NCI-H1048 (cell line): ENCODE data around the gene KRT81.

Source experiments
- DNase-seq: peaks from one replicate; lab custom pipeline; 2025; lab: John Stamatoyannopoulos, UW

The KRT81 gene

DNA sequence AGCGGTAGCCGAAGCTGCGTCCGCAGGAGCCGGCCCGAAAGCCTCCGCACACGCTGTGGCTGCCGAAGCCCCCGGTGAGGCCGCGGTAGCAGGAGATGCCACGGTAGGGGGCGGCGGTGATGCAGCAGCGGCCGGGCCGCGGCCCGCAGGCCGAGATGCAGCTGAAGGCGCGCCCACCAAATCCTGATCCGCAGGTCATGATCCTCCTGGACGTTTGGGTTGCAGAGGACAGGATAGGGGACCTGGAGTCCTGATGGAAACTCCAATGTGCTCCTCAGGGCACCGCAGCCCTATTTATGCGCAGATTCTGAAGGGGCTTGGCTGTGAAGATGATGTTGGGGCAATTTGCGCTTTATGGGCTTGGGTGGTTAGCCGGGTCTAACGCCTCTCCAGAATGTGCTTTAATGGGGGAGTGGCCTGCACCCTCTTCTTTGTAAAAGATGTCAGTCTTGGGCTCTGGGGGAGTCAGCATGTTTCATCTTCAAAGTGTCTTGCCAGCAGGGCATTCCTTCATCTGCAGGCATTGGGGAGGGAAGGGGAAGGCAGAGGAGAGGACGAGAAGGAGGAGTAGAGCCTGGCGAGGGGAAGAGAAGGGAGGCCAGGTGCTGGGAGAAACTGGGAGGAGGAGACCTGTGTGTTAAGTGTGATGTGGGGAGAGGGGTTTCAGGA lies at the start of gene KRT81:
TSS of gene KRT81 (minus strand) at position 268 of the 669 bp plus-strand sequence. CDS start at position 199, 69 bp downstream.
- no peak for DNase-seq

DNA sequence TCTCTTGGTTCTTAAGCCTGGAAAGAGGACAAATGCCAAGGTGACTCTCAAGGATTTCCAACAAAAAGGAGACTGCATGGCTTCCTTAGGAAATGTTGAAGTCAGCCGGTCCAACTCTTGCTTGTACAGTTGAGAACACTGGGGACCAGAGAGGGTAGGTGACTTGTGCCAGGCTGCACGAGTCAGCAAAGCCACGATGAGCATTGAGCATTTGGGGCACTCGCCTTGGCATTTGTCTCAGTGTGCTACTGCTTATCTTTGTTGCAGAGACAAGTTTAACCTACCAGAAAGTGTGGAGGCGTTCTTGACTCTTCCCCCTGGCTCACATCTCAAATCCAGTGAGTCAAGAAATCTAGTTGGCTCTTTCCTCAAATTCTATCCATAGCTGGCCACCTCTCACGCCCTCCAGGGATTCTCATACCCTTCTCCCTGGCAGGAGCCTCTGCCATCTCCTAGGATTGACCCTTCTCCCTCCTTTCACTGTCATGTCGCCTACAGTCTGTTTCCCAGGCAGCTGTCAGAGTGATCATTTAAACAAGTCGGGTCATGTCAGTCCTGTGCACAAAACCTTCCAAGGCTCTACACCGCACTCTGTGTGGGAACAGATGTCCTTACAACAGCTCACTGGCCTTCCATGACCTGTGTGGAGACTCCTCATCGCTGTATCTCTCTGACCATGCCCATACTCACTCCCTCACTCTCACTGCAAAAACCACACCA lies 47.1 kb upstream of the KRT81 start:
- DNase-seq = no peak

DNA sequence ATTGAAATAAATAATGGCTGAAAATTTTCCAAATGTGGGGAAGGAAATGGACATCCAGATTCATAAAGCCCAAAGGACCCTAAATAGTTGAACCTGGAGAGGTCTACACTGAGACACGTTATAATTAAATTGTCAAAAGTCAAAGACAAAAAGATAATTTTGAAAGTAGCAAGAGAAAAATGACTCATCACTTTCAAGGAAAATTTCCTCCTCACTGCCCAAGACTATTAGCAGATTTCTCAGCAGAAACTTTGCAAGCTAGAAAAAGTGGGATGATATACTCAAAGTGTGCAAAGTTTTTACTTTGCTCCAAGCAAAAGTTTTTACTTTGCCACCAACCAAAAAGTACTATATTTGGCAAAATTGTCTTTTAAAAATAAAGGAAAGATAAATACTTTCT lies 45.7 kb upstream of the KRT81 start:
- DNase-seq = no peak

DNA sequence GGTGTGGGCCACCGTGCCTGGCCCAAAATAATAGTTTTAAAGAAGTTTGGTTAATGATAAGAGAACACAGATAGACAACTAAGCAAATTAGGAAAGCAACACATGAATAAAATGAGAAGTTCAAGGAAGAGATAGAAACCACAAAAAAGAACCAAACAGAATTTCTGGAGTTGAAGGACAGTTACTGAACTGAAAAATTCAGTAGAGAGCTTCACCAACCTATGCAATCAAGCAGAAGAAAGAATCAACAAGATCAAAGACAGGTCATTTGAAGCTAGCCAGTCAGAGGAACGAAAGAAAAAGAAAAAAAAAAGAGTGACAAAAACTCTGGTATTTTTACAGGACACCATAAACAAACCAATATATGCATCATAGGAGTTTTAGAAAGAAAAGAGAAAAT lies 45.3 kb upstream of the KRT81 start:
- no peak for DNase-seq

DNA sequence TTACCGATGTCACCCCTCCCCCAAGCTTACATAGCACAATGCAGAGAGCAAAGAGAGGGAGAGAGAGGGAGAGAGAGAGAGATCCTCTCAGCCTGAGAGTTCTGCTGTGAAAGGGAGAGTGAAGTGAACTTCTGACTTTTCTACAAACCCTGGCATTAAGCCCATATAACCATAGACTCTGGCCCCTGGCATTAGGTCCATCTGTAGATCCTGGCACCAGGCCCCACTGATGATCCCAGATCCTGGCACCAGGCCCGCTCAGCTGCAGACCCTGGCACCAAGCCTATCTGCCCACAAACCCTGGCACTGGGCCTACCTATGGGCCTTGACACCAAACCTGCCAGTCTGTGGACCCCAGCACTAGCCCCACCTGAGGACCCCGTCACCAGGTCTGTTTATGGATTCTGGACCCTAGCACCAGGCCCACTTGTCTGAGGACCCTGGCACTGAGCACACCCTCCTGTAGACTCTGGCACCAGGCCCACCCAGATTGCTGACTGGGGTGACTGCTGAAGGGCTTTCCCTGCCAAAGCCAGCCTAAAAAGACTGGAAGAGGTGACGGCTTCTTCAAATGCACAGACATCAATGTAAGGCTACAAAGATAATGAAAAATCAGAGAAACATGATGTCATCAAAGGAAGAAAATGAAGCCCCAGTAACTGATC lies 44.4 kb upstream of the KRT81 start:
- no peak for DNase-seq

DNA sequence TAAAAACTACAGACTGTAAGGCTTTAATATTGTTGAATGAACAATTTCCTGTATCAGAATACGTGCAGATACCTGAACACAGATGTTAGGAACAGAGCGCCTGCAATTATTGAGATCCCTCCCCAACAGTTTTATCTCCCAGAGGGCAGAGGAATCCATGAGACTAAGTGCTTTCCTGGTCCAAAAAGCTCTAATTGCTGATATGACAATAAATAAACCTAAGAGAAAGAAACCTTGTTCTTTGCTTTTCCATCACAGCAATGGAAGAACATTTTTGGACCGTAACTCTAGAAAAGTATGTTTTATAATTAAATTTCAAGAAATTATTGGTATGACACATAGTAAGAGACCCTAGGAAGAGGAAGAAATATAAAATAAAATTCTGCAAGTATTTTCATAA lies 42.9 kb upstream of the KRT81 start:
- no peak for DNase-seq

DNA sequence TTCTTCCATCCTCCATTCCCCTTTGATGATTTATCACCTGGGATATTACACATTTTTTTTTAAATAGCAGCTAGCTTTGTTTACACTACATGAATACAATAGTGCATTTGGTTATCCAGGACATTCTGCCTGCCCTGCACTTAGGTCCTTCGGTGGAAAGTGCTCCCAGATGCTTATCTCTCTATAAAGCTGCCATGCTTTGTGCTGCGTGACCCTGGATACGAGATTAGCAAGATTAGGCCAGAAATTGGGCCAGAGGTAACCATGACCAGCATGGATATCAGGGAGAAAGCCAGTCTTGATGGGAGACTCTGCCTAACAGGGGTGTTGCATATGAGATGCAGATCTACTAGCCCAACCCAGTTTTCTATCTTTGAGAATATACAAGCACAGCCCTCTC lies 42.0 kb upstream of the KRT81 start:
- DNase-seq = no peak

DNA sequence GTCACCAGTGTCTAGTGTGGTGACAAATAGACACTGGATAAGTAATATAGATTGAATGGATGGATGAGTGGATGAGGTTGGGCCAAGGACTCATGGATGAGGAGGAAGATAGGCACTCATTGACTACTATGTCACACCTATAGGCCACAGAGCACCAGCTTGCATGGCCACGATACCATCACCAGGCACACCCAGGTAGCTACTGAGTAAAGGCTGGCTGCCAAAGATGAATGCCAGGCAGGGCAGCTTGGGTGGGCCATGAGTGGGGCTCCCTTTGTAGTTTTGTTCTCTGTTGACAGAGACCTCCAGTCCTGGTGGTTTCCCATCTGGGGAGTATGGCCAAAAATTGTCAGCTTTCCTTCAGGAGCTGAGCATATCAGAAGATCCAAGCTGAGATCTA lies 41.0 kb upstream of the KRT81 start:
- DNase-seq = no peak

DNA sequence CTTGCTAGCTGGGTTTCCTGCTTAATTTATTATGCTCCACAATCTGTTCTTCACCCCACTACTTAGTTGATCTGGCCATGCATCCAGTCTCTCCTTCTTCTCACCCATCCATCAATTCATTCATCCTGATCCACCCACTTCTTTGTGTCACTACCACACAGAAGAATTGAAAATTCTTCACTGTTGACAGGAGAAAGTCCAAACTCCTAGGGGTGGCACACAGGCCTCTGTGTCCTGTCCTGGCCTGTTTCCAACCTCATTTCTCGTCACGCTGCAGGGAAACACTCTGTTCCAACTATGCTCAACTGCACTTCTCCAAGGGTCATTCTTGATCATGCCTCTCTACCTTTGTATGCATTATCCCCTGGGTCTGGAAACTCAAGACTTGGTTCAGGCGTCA lies 40.5 kb upstream of the KRT81 start:
- DNase-seq = no peak

DNA sequence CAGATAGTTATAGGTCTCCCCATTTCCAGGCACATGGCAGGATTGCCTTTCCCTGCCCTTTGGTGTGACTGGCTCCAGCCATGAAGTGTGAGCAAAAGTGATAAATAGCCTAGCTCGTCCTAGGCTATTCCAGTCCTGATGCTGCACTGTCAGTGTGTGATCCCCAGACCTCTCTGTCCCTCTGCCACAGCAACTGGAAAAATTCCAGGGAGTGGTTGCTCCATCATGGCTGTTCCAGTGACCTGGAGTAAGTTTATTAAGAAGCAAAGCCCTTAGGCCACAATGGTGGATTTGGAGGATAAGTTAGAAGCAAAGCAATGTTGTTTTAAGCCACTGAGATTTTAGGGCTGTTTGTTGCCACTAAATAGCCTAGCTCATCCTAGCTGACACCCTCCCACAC lies 39.7 kb upstream of the KRT81 start:
- DNase-seq = no peak

DNA sequence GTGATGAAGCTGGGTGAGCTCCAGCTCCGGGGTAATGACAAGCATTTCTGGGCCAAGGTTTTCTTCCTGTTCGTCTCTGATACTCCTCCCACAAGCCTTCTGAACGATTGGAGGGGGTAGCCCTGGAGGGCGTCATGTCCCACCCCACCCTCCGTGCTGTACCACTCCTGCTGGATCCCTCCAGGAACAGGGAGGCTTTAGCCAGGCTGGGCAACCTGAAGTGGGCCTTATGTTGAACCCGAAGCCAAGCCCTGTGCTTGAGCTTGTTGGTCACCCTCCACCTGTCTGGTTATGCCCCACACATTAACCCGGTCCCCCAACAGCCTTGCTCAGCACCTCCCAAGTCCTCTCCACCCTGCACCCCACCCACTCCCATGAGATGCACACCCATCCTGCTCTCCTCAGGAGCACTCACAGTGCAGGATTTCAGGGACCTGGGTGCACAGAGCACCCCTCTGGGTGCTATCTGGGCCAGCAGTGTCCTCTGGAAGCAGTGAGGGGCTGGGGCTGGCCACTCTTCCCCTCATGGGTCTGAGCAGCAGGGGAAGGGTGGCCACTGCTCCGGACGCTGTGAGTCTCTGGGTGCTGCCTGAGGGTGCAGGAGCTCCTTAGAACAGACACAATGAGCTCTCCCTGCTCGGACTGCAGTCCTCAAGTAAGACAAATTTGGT lies 36.6 kb upstream of the KRT81 start:
- no peak for DNase-seq

DNA sequence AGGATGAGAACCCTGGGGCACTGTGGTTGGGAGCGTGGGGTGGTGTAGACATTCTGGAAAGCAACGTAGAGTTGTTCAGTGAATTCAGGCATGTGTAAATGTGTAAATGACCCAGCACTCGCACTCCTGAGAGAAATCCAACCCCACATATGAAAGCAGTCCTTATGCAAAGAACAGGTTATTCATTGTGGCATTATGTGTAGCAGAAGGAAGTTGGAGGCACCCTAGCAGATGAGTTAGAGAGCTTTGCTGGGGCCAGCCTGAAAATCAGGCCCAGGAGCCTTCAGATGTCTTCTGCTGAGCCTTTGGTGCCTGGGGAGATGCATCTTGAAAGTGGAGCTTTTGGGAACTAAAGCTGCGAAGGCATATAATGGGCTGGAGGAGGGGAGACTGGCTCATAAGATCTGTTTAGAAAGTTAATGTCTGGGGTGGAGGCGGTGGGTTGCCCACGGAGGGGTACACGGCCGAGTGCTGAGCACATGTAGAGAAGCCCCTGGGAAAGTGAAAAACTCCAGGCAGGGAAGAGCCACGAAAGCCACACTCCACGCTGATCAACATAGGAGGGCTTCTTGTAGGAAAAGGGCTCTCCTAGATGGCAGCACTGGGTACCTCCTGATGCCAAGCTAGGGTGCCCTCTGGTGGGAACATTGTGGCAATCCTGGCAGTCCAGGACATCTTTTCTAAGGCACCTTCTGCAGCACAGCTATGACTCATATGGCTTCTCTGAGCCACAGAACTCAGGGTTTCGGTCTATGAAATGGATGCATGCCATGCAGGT lies 35.9 kb upstream of the KRT81 start:
- peak; percentile 63 for DNase-seq

DNA sequence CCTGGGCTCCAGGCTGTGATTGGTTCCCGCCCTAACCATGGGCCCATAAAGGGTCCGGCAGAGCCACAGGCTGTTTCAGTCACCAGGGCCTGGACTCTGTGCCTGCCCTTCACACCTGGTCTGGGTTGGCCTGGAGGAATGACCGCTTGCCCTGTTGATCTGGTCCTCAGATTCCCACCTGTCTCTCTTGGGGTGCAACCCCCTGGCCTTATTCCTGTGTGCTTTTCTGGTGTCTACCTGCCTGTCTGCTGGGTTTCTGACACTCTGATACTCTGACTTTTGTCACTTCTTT lies 32.8 kb upstream of the KRT81 start:
- DNase-seq = no peak

DNA sequence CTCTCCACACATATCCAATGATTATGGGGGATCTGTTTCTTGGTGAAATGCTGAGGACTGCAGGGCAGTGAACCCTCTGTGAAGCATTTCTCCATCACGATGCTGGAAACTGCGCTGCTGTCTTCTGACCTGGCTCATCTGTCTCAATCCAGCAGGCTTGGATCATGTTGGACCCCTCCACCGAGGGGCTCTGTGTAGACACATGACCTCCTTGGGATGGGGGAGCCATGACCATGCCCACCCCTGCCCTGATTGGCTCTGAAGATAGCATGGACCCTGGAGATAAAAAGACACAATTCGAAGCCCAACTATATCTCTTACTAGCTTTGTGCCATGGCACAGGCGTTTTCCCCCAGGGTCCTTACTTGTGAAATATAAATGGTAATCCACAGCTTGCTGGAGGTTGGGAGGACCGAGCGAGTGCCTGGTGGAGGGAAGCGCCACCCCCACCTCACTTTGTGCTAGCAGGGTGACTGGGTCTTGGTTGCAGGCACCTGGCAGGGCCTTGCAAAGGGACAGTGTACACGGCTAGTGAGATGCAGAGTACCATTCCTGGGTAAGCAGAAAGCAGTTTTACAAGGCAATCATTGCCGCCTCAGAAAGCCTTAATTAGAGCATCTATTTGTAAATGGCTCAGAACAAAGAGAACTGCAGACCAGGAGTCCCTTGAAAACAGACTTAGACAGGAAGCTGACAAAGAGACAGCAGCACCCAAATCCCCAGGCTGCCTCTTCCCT lies 32.2 kb upstream of the KRT81 start:
- DNase-seq = no peak

DNA sequence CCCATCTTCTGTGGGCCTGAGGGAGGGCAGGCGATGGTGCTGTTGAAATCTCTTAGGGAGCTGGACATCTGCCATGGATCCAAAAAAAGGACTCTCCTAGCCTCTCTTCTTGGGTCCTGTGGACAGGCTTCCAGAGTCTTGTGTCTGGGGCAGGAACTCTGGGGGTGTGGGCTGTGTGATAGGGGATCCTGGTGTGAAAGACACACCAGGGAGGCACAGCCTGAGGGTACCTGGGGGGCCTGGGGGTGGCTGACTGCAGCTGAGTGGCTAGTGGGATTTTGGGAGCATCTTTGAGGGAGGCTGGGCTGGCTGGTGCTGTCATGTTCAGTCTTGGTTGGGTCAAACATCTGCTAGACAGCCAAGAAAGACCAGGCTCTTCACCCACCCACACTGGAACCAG lies 31.7 kb upstream of the KRT81 start:
- DNase-seq = no peak

DNA sequence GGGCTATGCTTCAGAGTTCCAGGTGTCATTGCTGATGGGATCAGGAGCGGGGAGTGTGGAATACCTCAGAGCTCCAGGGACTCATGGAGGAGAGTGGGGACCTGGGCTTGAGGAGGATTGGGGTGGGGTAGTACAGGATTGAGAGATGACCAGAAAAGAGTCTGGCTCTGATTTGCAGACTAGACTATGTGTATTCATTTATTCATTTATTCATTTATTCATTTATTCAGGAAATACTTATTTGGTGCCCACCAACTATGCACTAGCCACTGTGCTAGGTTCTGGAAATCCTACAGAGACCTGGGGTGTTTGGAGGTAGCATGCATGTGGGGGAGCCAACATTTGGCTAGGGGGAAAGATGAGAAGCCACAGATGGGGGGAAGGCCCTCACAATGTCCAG lies 30.7 kb upstream of the KRT81 start:
- no peak for DNase-seq

DNA sequence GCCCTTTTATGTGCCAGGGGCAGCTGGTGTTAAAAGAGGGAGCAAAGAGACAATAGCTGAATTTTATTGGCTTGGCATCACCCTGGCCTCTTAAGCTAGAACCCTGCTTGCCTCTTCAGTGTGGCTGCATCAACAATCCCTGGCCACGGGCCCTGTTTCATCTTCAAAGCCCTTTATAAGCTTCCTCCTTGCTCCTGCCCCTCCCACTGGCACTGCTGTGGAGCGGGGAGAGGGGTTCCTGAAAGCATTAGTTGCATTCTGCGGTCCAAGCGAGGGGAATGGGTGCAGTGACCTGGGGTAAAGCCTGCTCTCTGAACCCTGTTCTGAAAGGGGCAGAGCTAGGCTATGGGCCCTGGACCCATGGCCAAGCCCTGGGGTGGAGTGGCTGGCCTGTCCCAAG lies 30.1 kb upstream of the KRT81 start:
- DNase-seq = no peak

DNA sequence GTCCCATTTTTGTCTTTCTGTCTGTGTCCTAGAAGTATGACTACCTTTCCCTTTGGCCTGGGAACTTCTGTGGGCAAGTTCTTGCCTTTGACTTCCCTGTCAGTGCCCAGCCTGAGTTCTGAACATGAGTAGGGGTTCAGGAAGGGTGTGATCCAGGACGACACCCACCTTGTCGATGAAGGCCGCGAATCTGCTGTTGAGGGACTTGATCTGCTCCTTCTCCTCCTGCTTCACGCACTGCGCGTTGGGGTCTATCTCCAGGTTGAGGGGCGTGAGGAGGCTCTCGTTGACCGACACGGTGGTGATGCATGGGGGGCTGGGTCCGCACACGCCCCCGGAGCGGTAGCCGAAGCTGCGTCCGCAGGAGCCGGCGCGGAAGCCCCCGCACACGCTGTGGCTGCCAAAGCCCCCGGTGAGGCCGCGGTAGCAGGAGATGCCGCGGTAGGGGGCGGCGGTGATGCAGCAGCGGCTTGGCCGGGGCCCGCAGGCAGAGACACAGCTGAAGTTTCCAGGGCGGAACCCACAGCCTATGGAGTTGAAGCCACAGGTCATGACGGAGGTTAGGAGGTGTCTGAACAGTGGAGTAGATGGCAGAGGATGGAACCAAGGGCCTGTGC lies 29.6 kb upstream of the KRT81 start, which contains the start of gene KRT83:
TSS of gene KRT83 (minus strand) at position 615 of the 617 bp plus-strand sequence. CDS start at position 552, 63 bp downstream.
- no peak for DNase-seq

DNA sequence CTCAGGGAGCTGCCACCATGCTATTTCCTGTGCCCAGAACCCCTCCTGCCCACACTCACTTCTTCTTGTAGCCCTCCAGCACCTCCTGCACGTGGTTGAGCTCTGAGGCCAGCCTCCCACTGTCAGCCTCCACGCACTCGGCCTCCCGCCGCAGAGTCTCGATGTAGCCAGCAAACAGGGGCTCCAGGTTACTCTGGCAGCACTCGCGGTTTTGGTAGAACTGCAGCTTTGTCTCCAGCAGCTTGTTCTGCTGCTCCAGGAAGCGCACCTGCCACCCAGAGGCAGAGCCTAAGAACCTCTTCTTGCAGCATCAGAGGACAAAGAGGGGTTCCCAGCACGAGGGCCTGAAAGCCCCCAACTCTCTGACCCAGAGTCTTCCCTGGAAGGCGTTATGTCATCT lies 27.8 kb upstream of the KRT81 start:
- DNase-seq = no peak

DNA sequence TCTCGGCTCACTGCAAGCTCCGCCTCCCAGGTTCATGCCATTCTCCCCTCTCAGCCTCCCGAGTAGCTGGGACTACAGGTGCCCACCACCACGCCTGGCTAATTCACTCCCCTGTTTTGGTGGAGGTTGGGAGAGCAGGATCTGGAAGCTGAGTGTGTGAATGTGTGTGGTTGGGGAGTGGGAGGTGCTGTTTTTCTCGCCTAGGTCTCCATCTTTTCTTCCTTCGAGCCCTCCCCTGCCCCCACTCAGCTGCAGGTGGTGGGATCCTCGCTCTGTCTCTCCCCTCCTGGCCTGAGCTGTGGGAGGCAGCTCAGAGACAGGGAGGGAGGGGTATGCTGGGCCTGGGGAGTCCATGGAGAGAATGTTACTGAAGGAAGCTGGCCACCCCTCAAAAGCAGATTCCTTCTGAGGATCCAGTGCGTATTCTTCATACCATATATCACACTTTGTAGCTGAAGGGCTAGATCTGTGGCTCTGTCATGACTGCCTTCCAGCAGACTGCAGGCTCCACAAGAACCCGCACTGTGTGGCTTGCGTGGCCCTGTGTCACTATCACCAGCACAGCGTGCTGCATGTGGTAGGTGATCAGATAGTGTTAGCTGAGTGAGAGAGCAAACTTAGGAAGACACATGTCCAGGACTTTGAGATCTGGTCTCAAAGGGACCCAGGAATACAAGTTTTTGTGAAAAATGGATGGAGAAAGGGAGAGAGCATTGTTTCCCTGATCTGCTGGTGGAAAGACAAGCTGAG lies 27.1 kb upstream of the KRT81 start:
- no peak for DNase-seq
